Measurements from ENCODE around the gene CRIP1.

CRIP1 gene

DNA sequence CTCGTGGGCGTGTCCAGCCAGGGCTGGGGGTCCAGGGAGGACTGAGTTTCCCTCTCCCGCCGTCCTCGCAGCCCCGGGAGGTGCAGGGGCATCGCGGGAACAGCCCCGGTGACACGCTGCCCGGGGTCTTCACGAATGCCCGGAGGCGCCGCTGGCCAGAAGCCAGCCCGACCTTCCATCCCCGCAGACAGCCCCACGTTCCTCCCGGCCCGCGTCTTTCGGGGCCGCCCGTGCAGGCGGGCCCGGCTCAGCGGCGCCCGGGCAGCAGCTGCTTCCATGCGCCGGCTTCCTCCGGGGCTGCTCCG, 3.5 kb downstream of the CRIP1 start:
- H3K27me3 Mint-ChIP-seq, result no peaks in the 10 kb centered on the region
- no peaks in the 10 kb centered on the region for H3K9me3 Mint-ChIP-seq (ENCODE audit: low read depth)
- no peak overlapping the region for H3K27ac Mint-ChIP-seq
- H3K4me1 Mint-ChIP-seq (ENCODE audit: low read depth), result peaks cover 17% of the 10 kb centered on the region
- H3K4me3 Mint-ChIP-seq, result no peak overlapping the region
- no peaks in the 10 kb centered on the region for H3K36me3 Mint-ChIP-seq

GRCh38 chr14:105490572-105491365, 4.1 kb downstream of the CRIP1 start, which contains the start of gene TEDC1:
Gene TEDC1 (plus strand): TSS chr14:105491246. CDS start chr14:105491376, 130 bp downstream.
- Mint-ChIP-seq H3K27me3 (no peaks in the 10 kb centered on the region), H3K27ac (peak within 1 kb of the TSS; percentile 83), H3K4me3 (peak within 1 kb of the TSS; percentile 87), H3K9me3 (ENCODE audit: low read depth) (no peaks in the 10 kb centered on the region), H3K4me1 (ENCODE audit: low read depth) (peaks cover 17% of the 10 kb centered on the region), H3K36me3 (no peaks in the 10 kb centered on the region)

GRCh38 chr14:105491366-105491973, 4.8 kb downstream of the CRIP1 start:
- H3K4me1 Mint-ChIP-seq (ENCODE audit: low read depth), result peaks cover 15% of the 10 kb centered on the region
- H3K27me3 Mint-ChIP-seq, result no peaks in the 10 kb centered on the region
- H3K9me3 Mint-ChIP-seq (ENCODE audit: low read depth), result no peaks in the 10 kb centered on the region
- peak overlapping the region; percentile 41 for H3K27ac Mint-ChIP-seq
- H3K4me3 Mint-ChIP-seq, result peak overlapping the region; percentile 87
- no peaks in the 10 kb centered on the region for H3K36me3 Mint-ChIP-seq

DNA sequence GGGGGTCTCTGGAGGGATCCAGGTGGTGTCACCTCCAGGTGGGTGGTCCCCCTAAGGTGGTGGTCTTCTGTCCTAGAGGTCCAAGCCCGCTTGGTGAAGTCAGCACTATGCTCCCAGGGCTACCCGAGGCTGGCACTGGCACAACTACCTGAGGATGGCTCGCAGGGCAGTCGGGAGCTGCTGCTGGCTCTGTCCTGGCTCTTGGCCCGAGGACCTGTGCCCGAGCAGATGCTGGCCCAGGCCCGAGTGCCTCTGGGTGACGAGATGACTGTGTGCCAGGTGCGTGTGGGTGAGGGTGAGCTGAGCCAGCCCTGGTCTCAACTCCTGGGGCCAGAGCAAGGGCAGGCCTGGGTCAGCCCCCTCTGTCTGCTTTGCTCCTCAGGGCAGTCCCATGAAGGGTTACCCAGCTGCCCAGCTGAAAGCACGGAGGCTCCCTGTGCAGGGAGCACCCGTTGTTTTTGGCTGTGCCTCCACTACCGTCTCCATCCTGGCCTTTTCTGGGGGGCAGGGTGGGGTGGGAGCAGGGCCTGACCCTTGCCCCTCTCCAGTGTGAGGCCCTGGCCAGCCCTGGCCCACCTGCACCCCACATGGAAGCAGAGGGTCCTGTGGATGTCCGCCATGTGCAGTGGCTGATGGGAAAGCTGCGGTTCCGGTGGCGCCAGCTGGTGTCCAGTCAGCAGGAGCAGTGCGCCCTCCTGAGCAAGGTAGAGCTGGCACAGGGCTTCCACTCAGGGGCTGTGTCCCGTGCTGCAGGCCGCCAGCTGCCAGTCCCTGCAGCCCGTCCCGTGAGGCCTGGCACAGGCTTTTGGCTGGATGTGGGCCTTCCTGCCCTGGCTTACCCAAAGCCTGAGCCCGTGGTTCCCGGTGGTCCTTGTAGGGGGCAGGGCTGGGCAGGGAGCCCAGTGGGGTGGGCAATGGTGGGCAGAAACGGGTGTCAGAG, 5.6 kb downstream of the CRIP1 start:
- Mint-ChIP-seq H3K9me3 (ENCODE audit: low read depth) (no peaks in the 10 kb centered on the region), H3K27me3 (no peaks in the 10 kb centered on the region), H3K4me3 (peak overlapping the region; percentile 87), H3K27ac (peak overlapping the region; percentile 41), H3K4me1 (ENCODE audit: low read depth) (peaks cover 15% of the 10 kb centered on the region), H3K36me3 (no peaks in the 10 kb centered on the region)

GRCh38 chr14:105492971-105493871, 6.5 kb downstream of the CRIP1 start:
- H3K27ac Mint-ChIP-seq, result no peak overlapping the region
- peaks cover 12% of the 10 kb centered on the region for H3K4me1 Mint-ChIP-seq (ENCODE audit: low read depth)
- H3K36me3 Mint-ChIP-seq, result no peaks in the 10 kb centered on the region
- no peaks in the 10 kb centered on the region for H3K9me3 Mint-ChIP-seq (ENCODE audit: low read depth)
- H3K4me3 Mint-ChIP-seq, result peak overlapping the region; percentile 27
- H3K27me3 Mint-ChIP-seq, result no peaks in the 10 kb centered on the region

DNA sequence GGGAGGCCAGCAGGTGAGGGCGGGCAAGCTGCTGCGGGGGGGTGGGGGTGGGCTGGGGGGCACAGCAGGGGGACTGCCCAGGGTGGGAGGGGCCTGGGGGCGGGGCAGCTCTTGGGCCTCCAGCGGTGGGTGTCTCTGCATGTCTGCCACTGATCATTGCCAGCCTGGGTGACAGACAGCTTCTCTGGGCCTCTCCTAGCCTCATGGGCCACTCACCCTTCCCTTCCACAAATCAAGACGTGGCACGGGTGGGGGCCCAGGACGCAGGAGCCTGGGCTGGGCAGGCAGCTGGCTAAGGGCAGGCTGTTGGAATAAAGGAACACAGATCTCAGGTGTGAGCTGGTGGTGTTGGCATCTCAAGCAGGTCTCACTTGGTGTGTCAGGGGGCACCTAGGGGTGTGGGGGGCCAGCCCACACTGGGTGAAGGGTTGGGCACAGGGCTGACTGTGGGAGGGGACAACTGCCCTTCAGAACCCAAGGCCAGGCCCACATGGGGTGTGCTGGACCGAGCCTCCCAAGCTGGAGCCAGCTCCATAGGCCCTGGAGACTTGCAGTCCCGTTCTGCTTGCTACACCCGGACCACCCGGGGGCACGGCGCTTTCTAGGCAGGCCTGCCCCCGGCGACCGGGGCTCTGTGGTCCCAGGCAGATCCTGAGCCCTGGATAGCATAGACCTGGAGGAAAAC, 7.4 kb downstream of the CRIP1 start:
- no peaks in the 10 kb centered on the region for H3K36me3 Mint-ChIP-seq
- no peaks in the 10 kb centered on the region for H3K27me3 Mint-ChIP-seq
- peaks cover 10% of the 10 kb centered on the region for H3K4me1 Mint-ChIP-seq (ENCODE audit: low read depth)
- no peak overlapping the region for H3K4me3 Mint-ChIP-seq
- H3K9me3 Mint-ChIP-seq (ENCODE audit: low read depth), result no peaks in the 10 kb centered on the region
- no peak overlapping the region for H3K27ac Mint-ChIP-seq

DNA sequence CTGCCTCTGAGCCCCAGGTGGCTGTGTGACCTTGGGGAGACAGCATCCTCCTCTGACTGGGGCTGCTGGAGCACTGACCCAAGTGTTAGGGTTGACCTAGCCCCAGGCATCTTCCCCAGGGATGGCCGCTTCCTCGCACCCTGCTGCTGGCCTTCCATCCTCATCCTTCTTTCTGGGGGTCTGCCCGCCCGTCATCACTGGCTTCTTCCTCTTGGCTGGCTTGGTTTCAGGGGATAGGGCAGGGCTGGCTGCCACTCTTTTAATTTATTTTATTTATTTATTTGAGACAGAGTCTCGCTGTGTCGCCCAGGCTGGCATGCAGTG, 7.9 kb downstream of the CRIP1 start:
- no peaks in the 10 kb centered on the region for H3K9me3 Mint-ChIP-seq (ENCODE audit: low read depth)
- H3K27ac Mint-ChIP-seq, result no peak overlapping the region
- H3K4me3 Mint-ChIP-seq, result no peak overlapping the region
- H3K4me1 Mint-ChIP-seq (ENCODE audit: low read depth), result peaks cover 4% of the 10 kb centered on the region
- no peaks in the 10 kb centered on the region for H3K36me3 Mint-ChIP-seq
- no peaks in the 10 kb centered on the region for H3K27me3 Mint-ChIP-seq

DNA sequence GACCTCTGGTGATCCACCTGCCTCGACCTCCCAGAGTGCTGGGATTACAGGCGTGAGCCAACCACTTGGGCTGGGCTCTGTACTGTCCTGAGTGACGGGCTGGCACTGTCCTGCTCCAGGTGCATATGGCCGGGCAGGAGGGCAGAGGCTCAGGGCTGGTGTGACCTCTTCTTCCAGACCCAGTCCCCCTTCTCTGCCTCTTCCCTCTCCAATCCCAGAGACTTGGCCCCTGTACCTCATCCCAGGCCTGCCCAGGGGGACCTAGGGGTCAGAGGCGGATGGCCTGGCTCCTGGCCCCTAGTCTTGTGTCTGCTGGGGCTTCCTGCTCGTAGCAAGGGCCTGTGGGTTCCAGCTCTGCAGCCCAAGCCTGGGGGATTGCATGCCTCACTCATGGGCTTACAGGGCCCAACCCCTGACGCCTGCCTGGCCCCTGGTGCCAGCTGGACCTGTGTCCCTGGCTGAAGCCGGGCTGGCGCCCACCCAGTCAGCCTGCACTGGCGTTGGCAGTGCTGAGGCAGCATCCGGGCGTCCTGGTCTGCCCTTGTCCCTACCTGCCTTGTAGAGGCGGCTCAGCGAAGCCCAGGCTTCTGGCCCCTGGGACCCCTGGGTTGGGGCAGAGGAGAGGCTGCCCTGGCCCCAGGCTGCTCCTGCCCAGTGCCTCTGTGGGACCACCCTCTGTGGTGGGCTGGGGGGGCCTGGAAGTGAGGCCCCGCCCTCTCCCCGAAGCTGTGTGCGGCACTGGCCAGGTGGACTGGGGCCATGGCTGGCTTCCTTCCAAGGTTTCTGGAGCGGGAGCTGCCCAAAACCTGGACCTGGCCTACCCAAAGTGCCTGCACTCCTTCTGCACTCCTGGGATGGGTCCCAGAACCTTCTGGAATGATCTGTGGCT, 8.7 kb downstream of the CRIP1 start:
- H3K9me3 Mint-ChIP-seq (ENCODE audit: low read depth), result no peaks in the 10 kb centered on the region
- no peaks in the 10 kb centered on the region for H3K27me3 Mint-ChIP-seq
- no peak overlapping the region for H3K27ac Mint-ChIP-seq
- peaks cover 3% of the 10 kb centered on the region for H3K4me1 Mint-ChIP-seq (ENCODE audit: low read depth)
- H3K4me3 Mint-ChIP-seq, result no peak overlapping the region
- no peaks in the 10 kb centered on the region for H3K36me3 Mint-ChIP-seq

- Mint-ChIP-seq H3K4me3 (no peak overlapping the region), H3K27me3 (no peaks in the 10 kb centered on the region)
Observed at GRCh38 chr14:105495990-105496830, 9.5 kb downstream of the CRIP1 start.

DNA sequence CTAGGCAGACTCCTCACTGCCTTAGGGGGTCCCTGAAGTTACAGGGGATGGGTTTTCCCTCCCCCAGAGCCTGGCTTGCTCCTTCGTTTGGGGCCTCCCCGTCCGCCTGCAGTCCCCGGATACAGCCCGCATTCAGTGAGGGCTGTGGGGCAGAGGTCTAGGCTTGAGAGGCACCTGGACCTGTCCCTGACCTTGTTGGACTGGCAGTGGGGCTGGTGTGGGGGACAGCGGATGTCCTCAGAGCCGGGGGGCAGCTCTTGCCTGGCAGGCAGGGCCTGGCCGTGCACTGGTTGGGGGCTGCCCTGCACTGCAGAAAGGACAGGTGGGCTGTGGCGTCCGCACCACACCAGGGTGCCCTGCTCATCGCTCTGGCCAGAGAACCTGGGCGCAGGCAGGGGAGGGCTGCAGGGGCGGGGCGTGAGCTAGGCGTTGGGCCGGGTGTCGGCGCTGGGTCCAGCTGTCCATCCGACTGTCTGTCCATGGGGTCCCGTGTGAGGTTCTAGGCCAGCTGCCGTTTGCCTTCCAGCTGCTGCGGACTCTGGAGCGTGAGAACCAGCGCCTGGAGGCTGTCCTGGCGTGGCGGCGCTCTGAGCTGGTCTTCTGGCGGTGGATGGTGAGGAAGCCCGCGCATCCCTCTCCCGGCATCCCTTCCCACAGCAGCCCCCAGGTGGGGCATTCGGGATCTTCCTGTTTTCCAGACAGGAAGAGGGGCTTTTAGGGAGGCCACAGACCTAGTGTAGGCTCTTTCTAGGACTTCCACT, 10.3 kb downstream of the CRIP1 start:
- H3K27ac Mint-ChIP-seq, result no peak overlapping the region
- no peaks in the 10 kb centered on the region for H3K9me3 Mint-ChIP-seq (ENCODE audit: low read depth)
- H3K4me1 Mint-ChIP-seq (ENCODE audit: low read depth), result no peaks in the 10 kb centered on the region
- H3K27me3 Mint-ChIP-seq, result no peaks in the 10 kb centered on the region
- no peak overlapping the region for H3K4me3 Mint-ChIP-seq
- H3K36me3 Mint-ChIP-seq, result no peaks in the 10 kb centered on the region

More at GRCh38 chr14:105495990-105496830, 9.5 kb downstream of the CRIP1 start:
- no peak overlapping the region for H3K27ac Mint-ChIP-seq
- peaks cover 3% of the 10 kb centered on the region for H3K4me1 Mint-ChIP-seq (ENCODE audit: low read depth)
- H3K9me3 Mint-ChIP-seq (ENCODE audit: low read depth), result no peaks in the 10 kb centered on the region
- H3K36me3 Mint-ChIP-seq, result no peaks in the 10 kb centered on the region

- no peaks in the 10 kb centered on the region for H3K4me1 Mint-ChIP-seq (ENCODE audit: low read depth)
Observed at GRCh38 chr14:105497671-105498429, 11.2 kb downstream of the CRIP1 start.

More at GRCh38 chr14:105497671-105498429, 11.2 kb downstream of the CRIP1 start:
- Mint-ChIP-seq H3K9me3 (ENCODE audit: low read depth) (no peaks in the 10 kb centered on the region), H3K27me3 (no peaks in the 10 kb centered on the region), H3K36me3 (no peaks in the 10 kb centered on the region), H3K27ac (no peak overlapping the region), H3K4me3 (no peak overlapping the region)
